Astrocyte (in vitro differentiated cells and primary cell): ENCODE measurements around the gene KRTCAP2. TPM values are rescaled to one million over a fixed set of nuclear protein-coding genes. Genes with fewer than 3 reads are reported as not detected.
"Not testable (repeated sequence)": the region's sequence is repeated elsewhere in the genome, so short reads cannot be mapped to it uniquely, and the experiment has no call there.

Experiments used
- DNase-seq: peaks from one replicate; pipeline ENCODE4 v3.0.0-alpha.2; 2010; ENCODE audit warnings: low read depth
- FAIRE-seq: peaks from 2 replicates; lab custom pipeline; 2011; peaks lifted over from hg19 to GRCh38; lab: Jason Lieb, UNC
- H2AFZ ChIP-seq: 2 replicates; pipeline ENCODE4 v1.6.0; 2012; ENCODE audit warnings: low read depth, low read length, inconsistent platforms
- H3K27ac ChIP-seq: 2 replicates; pipeline ENCODE4 v1.5.1; 2011; ENCODE audit warnings: low read depth, low read length, inconsistent platforms
- H3K27me3 ChIP-seq: 2 replicates; pipeline ENCODE4 v1.6.0; 2011; ENCODE audit warnings: low read length, inconsistent platforms; ENCODE audit not compliant: insufficient read depth
- H3K36me3 ChIP-seq: 2 replicates; pipeline ENCODE4 v1.5.1; 2011; ENCODE audit warnings: low read length, inconsistent platforms; ENCODE audit not compliant: insufficient read depth
- H3K4me1 ChIP-seq: 2 replicates; pipeline ENCODE4 v1.5.1; 2011; ENCODE audit warnings: low read length, inconsistent platforms; ENCODE audit not compliant: insufficient read depth
- H3K4me2 ChIP-seq: 2 replicates; pipeline ENCODE4 v1.6.0; 2012; ENCODE audit warnings: low read length, inconsistent platforms
- H3K4me3 ChIP-seq: 2 replicates; pipeline ENCODE4 v1.5.1; 2011; ENCODE audit warnings: low read depth, mild to moderate bottlenecking, low read length, inconsistent platforms; ENCODE audit not compliant: insufficient read depth
- H3K79me2 ChIP-seq: 2 replicates; pipeline ENCODE4 v1.6.0; 2012; ENCODE audit warnings: mild to moderate bottlenecking, low read length, inconsistent platforms; ENCODE audit not compliant: insufficient read depth
- H3K9ac ChIP-seq: 2 replicates; pipeline ENCODE4 v1.6.0; 2012; ENCODE audit warnings: mild to moderate bottlenecking, low read length, inconsistent platforms
- H3K9me3 ChIP-seq: 2 replicates; pipeline ENCODE4 v1.5.1; 2012; ENCODE audit warnings: low read depth, mild to moderate bottlenecking, low read length, inconsistent platforms; ENCODE audit not compliant: insufficient read depth
- H4K20me1 ChIP-seq: 2 replicates; pipeline ENCODE4 v1.6.0; 2012; ENCODE audit warnings: low read length, inconsistent platforms; ENCODE audit not compliant: insufficient read depth
- H3K27ac Mint-ChIP-seq: one replicate; pipeline ENCODE4 v1.8.0; 2021; ENCODE audit warnings: mild to moderate bottlenecking, mixed read lengths; ENCODE audit not compliant: unreplicated experiment
- H3K27me3 Mint-ChIP-seq: one replicate; pipeline ENCODE4 v1.8.0; 2021; ENCODE audit warnings: low read depth, mixed read lengths; ENCODE audit not compliant: unreplicated experiment
- H3K36me3 Mint-ChIP-seq: one replicate; pipeline ENCODE4 v1.8.0; 2021; ENCODE audit warnings: low read depth, mixed read lengths; ENCODE audit not compliant: unreplicated experiment
- H3K4me1 Mint-ChIP-seq: one replicate; pipeline ENCODE4 v1.8.0; 2021; ENCODE audit warnings: low read depth, mixed read lengths; ENCODE audit not compliant: unreplicated experiment
- H3K4me3 Mint-ChIP-seq: one replicate; pipeline ENCODE4 v1.8.0; 2021; ENCODE audit warnings: mild to moderate bottlenecking, moderate library complexity, mixed read lengths; ENCODE audit not compliant: unreplicated experiment
- H3K9me3 Mint-ChIP-seq: one replicate; pipeline ENCODE4 v1.8.0; 2021; ENCODE audit warnings: mild to moderate bottlenecking, mixed read lengths; ENCODE audit not compliant: unreplicated experiment
- CTCF ChIP-seq: IDR thresholded peaks from 2 replicates; pipeline ENCODE4 v1.5.1; 2011; ENCODE audit warnings: low read depth, mild to moderate bottlenecking, inconsistent platforms, low read length, moderate library complexity; ENCODE audit not compliant: insufficient read depth
- EZH2 ChIP-seq: IDR thresholded peaks from 2 replicates; pipeline ENCODE4 v1.6.1; 2012; ENCODE audit warnings: mild to moderate bottlenecking, low read length, inconsistent platforms; ENCODE audit not compliant: insufficient read depth
- total RNA-seq: library from RNA; stranded (reverse); gene quantifications from 2 replicates; pipeline ENCODE4 v1.2.1, GENCODE V29; 2021

Gene KRTCAP2
- total RNA-seq, 1 donor from 2014 or later = 161 TPM

DNA sequence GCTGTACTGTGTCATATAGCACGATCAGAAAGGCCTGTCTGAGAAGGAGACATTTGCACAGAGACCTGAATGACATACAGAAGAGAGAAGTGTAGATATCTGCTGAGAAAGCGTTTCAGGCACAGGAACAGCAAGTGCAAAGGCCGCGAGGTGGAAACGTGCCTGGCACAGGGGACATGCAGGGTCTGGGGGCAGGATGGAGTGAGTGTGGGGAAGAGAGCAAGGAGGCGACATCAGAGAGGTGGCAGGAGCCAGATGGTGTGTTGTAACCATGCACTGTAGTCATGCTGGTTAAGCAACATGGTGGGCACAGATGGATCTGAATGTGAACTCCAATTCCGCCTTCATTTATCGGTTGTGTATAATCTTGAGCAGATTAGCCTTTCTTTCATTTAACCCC is 13.0 kb downstream of the KRTCAP2 start:
- H3K27me3 ChIP-seq = peaks cover 2% of the 10 kb centered on the region
- no peak overlapping the region for H3K9ac ChIP-seq
- Mint-ChIP-seq H3K9me3 (peaks cover 6% of the 10 kb centered on the region), H3K27ac (peak overlapping the region; percentile 36), H3K4me1 (no peaks in the 10 kb centered on the region), H3K4me3 (peak overlapping the region; percentile 40), H3K36me3 (no peaks in the 10 kb centered on the region), H3K27me3 (peaks cover 8% of the 10 kb centered on the region)
- no peaks in the 10 kb centered on the region for H3K9me3 ChIP-seq
- H3K79me2 ChIP-seq = no peaks in the 10 kb centered on the region
- no peak overlapping the region for H3K27ac ChIP-seq
- H3K4me3 ChIP-seq = no peak overlapping the region
- H3K4me2 ChIP-seq = no peak overlapping the region
- H2AFZ ChIP-seq = no peak overlapping the region
- no peak for FAIRE-seq
- no peak for DNase-seq
- TF ChIP-seq CTCF = no peak
- TF ChIP-seq EZH2 = no peak
- H3K4me1 ChIP-seq = no peaks in the 10 kb centered on the region
- H4K20me1 ChIP-seq = no peaks in the 10 kb centered on the region
- H3K36me3 ChIP-seq = no peaks in the 10 kb centered on the region

DNA sequence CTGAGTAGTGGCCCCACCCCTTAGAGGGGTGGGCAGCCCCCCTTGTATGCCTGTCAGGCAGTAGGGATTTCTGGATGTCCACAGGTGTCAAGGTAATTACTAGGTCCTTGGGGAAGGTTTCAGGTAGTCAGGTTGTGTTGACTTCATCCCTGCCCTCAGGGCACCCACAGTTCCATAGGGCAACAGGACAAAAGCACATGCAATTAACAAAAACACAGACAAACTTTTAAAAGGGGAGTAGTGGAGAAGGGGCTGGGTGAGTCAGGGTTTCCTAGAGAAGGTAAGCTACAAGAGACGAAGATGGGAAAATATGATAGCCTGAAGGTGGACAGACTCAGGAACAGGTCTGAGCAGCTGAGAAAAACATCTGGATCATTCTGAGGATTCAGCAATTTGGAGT is 14.1 kb downstream of the KRTCAP2 start:
- no peak for FAIRE-seq
- H3K27me3 Mint-ChIP-seq = peaks cover 12% of the 10 kb centered on the region
- H3K4me1 Mint-ChIP-seq = no peaks in the 10 kb centered on the region
- Histone ChIP-seq H3K27ac (no peak overlapping the region), H3K4me3 (no peak overlapping the region), H3K4me2 (no peak overlapping the region), H3K4me1 (no peaks in the 10 kb centered on the region), H3K79me2 (no peaks in the 10 kb centered on the region), H3K36me3 (no peaks in the 10 kb centered on the region), H3K9me3 (no peaks in the 10 kb centered on the region), H3K9ac (no peak overlapping the region), H4K20me1 (no peaks in the 10 kb centered on the region), H3K27me3 (peaks cover 2% of the 10 kb centered on the region), H2AFZ (no peak overlapping the region)
- H3K9me3 Mint-ChIP-seq = peaks cover 6% of the 10 kb centered on the region
- TF ChIP-seq CTCF (no peak), EZH2 (no peak)
- no peak overlapping the region for H3K27ac Mint-ChIP-seq
- no peak for DNase-seq
- H3K4me3 Mint-ChIP-seq = no peak overlapping the region
- no peaks in the 10 kb centered on the region for H3K36me3 Mint-ChIP-seq

DNA sequence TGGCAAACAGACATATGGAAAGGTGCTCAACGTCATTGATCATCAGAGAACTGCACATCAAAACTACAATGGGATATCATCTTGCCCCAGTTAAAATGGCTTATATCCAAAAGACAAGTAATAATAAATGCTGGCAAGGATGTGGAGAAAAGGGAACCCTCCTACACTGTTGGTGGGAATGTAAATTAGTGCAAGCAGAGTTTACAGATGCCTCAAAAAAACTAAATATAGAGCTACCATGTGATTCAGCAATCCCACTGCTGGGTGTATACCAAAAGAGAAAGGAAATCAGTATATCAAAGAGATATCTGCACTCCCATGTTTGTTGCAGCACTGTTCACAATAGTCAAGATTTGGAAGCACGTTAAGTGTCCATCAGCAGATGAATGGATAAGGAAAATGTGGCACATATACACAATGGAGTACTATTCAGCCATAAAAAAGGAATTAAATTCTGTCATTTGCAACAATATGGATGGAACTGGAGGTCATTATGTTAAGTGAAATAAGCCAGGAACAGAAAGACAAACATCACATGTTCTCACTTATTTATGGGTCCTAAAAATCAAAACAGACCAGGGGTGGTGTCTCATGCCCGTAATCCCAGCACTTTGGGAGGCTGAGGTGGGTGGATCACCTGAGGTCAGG is 17.0 kb downstream of the KRTCAP2 start:
- H3K27ac ChIP-seq, H3K36me3 Mint-ChIP-seq, H3K4me1 ChIP-seq, H3K36me3 ChIP-seq, H3K27ac Mint-ChIP-seq, H3K4me2 ChIP-seq, H3K27me3 ChIP-seq, H3K4me1 Mint-ChIP-seq, H2AFZ ChIP-seq, H3K79me2 ChIP-seq, FAIRE-seq, H3K9me3 Mint-ChIP-seq, H3K4me3 Mint-ChIP-seq, H4K20me1 ChIP-seq, DNase-seq, H3K4me3 ChIP-seq, H3K9me3 ChIP-seq, H3K9ac ChIP-seq: not testable (repeated sequence)
- H3K27me3 Mint-ChIP-seq = peaks cover 18% of the 10 kb centered on the region
